ENCODE measurements around the gene VAX1.

Gene VAX1

GRCh38 chr10:117112220-117112619 lies 25.9 kb downstream of the VAX1 start:
- TF ChIP-seq POLR2AphosphoS5 (IDR thresholded peaks at IDR 0.05; ENCODE audit: low read depth, low read length) (no peak), FOXP2 (optimal IDR thresholded peaks at IDR 0.05; ENCODE audit: borderline replicate concordance, extremely low read depth, extremely low read length, insufficient read depth) (no peak), TAF1 (IDR thresholded peaks at IDR 0.05; ENCODE audit: borderline replicate concordance, insufficient read depth, low read length) (no peak)

GRCh38 chr10:117107238-117107637 lies 30.8 kb downstream of the VAX1 start:
- TF ChIP-seq TAF1 (IDR thresholded peaks at IDR 0.05; ENCODE audit: borderline replicate concordance, insufficient read depth, low read length) (no peak), SIN3A (IDR thresholded peaks at IDR 0.05; ENCODE audit: borderline replicate concordance, insufficient read depth, low read length) (no peak), REST (IDR thresholded peaks at IDR 0.05; ENCODE audit: insufficient read depth in 1 of 2, low read depth in 2 of 2, low read length in 2 of 2) (no peak), POLR2AphosphoS5 (IDR thresholded peaks at IDR 0.05; ENCODE audit: low read depth, low read length) (no peak), FOXP2 (optimal IDR thresholded peaks at IDR 0.05; ENCODE audit: borderline replicate concordance, extremely low read depth, extremely low read length, insufficient read depth) (no peak)

- TF ChIP-seq TAF1 (IDR thresholded peaks at IDR 0.05; ENCODE audit: borderline replicate concordance, insufficient read depth, low read length) (no peak), SIN3A (IDR thresholded peaks at IDR 0.05; ENCODE audit: borderline replicate concordance, insufficient read depth, low read length) (no peak), POLR2AphosphoS5 (IDR thresholded peaks at IDR 0.05; ENCODE audit: low read depth, low read length) (no peak)
Observed at GRCh38 chr10:117096599-117097201, 41.4 kb downstream of the VAX1 start.

GRCh38 chr10:117094856-117095255 lies 43.2 kb downstream of the VAX1 start:
- TF ChIP-seq REST (IDR thresholded peaks at IDR 0.05; ENCODE audit: insufficient read depth in 1 of 2, low read depth in 2 of 2, low read length in 2 of 2), result no peak
- no peak for TF ChIP-seq TAF1 (IDR thresholded peaks at IDR 0.05; ENCODE audit: borderline replicate concordance, insufficient read depth, low read length)
- TF ChIP-seq SIN3A (IDR thresholded peaks at IDR 0.05; ENCODE audit: borderline replicate concordance, insufficient read depth, low read length), result no peak
- no peak for TF ChIP-seq POLR2AphosphoS5 (IDR thresholded peaks at IDR 0.05; ENCODE audit: low read depth, low read length)
- no peak for TF ChIP-seq FOXP2 (optimal IDR thresholded peaks at IDR 0.05; ENCODE audit: borderline replicate concordance, extremely low read depth, extremely low read length, insufficient read depth)

- TF ChIP-seq POLR2AphosphoS5 (IDR thresholded peaks at IDR 0.05; ENCODE audit: low read depth, low read length) (no peak), FOXP2 (optimal IDR thresholded peaks at IDR 0.05; ENCODE audit: borderline replicate concordance, extremely low read depth, extremely low read length, insufficient read depth) (no peak), REST (IDR thresholded peaks at IDR 0.05; ENCODE audit: insufficient read depth in 1 of 2, low read depth in 2 of 2, low read length in 2 of 2) (no peak), TAF1 (IDR thresholded peaks at IDR 0.05; ENCODE audit: borderline replicate concordance, insufficient read depth, low read length) (no peak), SIN3A (IDR thresholded peaks at IDR 0.05; ENCODE audit: borderline replicate concordance, insufficient read depth, low read length) (no peak)
Observed at GRCh38 chr10:117092386-117092785, 45.7 kb downstream of the VAX1 start.

GRCh38 chr10:117090834-117091233 lies 47.2 kb downstream of the VAX1 start:
- TF ChIP-seq TAF1 (IDR thresholded peaks at IDR 0.05; ENCODE audit: borderline replicate concordance, insufficient read depth, low read length) (no peak), POLR2AphosphoS5 (IDR thresholded peaks at IDR 0.05; ENCODE audit: low read depth, low read length) (no peak), FOXP2 (optimal IDR thresholded peaks at IDR 0.05; ENCODE audit: borderline replicate concordance, extremely low read depth, extremely low read length, insufficient read depth) (no peak), SIN3A (IDR thresholded peaks at IDR 0.05; ENCODE audit: borderline replicate concordance, insufficient read depth, low read length) (no peak), REST (IDR thresholded peaks at IDR 0.05; ENCODE audit: insufficient read depth in 1 of 2, low read depth in 2 of 2, low read length in 2 of 2) (no peak)
